Stimulated activated CD4-positive, alpha-beta T cell treated with anti-CD3 and anti-CD28 coated beads, Interleukin-1b, Interleukin-23, amount 100 ng/mL, for 4 hours (primary cell): ENCODE measurements around the gene GADD45G.

ENCODE experiments used
- DNase-seq, 2 donors: peaks; one replicate each; pipeline ENCODE4 v3.0.0-alpha.2; 2020; ENCODE audit warnings: low read depth in 2 of 2

GADD45G gene

GRCh38 chr9:89604729-89605464 is at the start of gene GADD45G:
Gene GADD45G (plus strand): TSS chr9:89605012. CDS start chr9:89605122, 110 bp downstream.
- peak; percentile 76 to 81 for DNase-seq

- DNase-seq, result no peak
These were observed 49.8 kb upstream of the GADD45G start for GRCh38 chr9:89555036-89555415.

- DNase-seq, result no peak
These were observed 49.1 kb upstream of the GADD45G start for GRCh38 chr9:89555451-89556375.

- no peak for DNase-seq
These were observed 46.5 kb upstream of the GADD45G start for GRCh38 chr9:89558196-89558899.

- no peak for DNase-seq
These were observed 45.9 kb upstream of the GADD45G start for GRCh38 chr9:89558948-89559347.

GRCh38 chr9:89562186-89562814 is 42.5 kb upstream of the GADD45G start:
- no peak for DNase-seq

- no peak for DNase-seq
These were observed 41.1 kb upstream of the GADD45G start for GRCh38 chr9:89563571-89564345.

GRCh38 chr9:89564346-89564878 is 40.4 kb upstream of the GADD45G start:
- no peak for DNase-seq

- DNase-seq, result no peak
These were observed 37.2 kb upstream of the GADD45G start for GRCh38 chr9:89567649-89568048.

- DNase-seq, result no peak
These were observed 30.5 kb upstream of the GADD45G start for GRCh38 chr9:89574309-89574708.

GRCh38 chr9:89576404-89576839 is 28.4 kb upstream of the GADD45G start:
- peak in 1 of 2 donors; percentile 37 for DNase-seq

- no peak for DNase-seq
These were observed 27.4 kb upstream of the GADD45G start for GRCh38 chr9:89577363-89577762.

- no peak for DNase-seq
These were observed 24.9 kb upstream of the GADD45G start for GRCh38 chr9:89579741-89580385.

- DNase-seq, result no peak
These were observed 18.5 kb upstream of the GADD45G start for GRCh38 chr9:89586311-89586710.

GRCh38 chr9:89588271-89588879 is 16.4 kb upstream of the GADD45G start:
- no peak for DNase-seq

GRCh38 chr9:89590415-89590814 is 14.4 kb upstream of the GADD45G start:
- DNase-seq, result no peak

GRCh38 chr9:89591274-89592212 is 13.3 kb upstream of the GADD45G start:
- no peak for DNase-seq

- no peak for DNase-seq
These were observed 12.5 kb upstream of the GADD45G start for GRCh38 chr9:89592213-89592815.
